ENCODE data around the gene P4HTM. TPM values are rescaled to one million over a fixed set of nuclear protein-coding genes. Genes with fewer than 3 reads are reported as not detected.

P4HTM gene, protein sequence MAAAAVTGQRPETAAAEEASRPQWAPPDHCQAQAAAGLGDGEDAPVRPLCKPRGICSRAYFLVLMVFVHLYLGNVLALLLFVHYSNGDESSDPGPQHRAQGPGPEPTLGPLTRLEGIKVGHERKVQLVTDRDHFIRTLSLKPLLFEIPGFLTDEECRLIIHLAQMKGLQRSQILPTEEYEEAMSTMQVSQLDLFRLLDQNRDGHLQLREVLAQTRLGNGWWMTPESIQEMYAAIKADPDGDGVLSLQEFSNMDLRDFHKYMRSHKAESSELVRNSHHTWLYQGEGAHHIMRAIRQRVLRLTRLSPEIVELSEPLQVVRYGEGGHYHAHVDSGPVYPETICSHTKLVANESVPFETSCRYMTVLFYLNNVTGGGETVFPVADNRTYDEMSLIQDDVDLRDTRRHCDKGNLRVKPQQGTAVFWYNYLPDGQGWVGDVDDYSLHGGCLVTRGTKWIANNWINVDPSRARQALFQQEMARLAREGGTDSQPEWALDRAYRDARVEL
- total RNA-seq, result 32.8 and 35.9 TPM in 2 replicates
- polyA plus RNA-seq (2012), result 26.1 TPM

DNA sequence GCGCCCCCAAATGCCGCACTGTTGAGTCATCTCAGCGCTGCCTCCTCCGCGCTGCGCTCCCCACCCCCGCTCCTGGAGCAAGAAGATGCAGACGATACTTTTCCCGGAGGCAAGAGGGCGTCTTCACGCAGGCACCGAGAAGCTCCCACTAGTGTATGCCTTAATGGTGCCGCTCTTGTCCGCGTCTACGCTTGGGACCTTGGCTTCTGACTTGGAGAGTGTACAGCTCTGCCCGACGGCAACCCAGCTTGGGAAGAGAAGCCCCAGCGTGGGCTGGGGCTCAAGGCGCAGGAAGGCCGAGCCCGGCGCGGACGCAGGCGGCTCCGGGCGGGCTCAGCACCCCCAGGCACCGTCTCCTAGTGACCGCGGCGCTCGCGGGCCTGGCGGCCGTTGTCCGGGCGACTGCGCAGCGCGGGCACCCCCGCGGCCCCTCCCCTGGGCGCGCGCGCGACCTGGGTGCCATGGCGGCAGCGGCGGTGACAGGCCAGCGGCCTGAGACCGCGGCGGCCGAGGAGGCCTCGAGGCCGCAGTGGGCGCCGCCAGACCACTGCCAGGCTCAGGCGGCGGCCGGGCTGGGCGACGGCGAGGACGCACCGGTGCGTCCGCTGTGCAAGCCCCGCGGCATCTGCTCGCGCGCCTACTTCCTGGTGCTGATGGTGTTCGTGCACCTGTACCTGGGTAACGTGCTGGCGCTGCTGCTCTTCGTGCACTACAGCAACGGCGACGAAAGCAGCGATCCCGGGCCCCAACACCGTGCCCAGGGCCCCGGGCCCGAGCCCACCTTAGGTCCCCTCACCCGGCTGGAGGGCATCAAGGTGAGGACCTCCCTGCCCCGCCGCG is at the start of gene P4HTM:
TSS of gene P4HTM (plus strand) at position 446 of the 840 bp plus-strand sequence. CDS start at position 462, 16 bp downstream.
- peak; percentile 92 for DNase-seq (ENCODE audit: low read depth)

DNA sequence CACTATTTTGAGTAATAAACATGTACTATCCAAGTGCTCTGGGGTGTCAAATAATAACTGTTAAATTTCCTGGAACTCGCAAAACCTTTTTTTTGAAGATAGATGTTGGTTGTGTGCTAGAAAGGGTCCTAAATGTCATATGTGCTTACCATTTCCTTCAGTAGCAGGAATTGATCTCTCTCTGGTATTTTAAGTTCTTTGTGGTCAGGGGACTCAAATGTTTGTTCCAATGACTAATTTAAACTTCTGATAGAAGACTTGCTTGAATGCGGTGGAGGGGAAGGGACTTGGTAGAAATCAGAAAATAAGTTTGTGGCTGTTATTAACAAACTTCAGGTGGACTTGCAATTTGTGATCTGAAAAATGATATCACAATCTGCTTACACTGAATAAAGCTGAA is 44.6 kb upstream of the P4HTM start:
- no peak for DNase-seq (ENCODE audit: low read depth)

DNA sequence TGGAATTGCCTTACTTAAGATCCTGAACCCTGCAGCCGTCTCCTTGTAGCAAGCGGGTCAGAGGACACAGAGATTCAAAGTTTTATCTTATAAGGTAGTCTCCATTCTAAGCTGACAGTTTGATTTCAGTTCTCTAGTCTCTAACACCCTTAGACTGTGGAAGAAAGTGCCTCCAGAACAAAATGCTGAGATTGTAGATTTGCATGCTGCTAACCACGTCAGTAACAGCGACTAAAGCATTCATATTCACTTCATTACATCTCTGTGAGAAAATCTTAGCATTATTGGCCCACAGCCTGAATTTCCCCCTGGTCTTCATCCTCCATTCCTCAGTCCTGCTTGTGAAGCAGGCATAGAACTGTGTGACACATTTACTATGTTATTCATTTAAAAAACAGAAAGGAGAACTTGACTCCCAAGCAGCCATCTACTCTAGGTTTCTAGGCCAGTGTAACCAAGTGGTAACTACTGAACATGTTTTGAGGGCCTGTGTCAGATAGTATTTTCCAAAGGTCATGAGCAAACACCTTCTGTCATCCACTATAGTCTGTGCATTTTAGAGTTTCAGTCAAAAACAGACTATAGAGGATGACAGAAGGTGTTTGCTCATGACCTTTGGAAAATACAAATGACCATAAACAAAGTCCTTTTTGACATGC is 44.0 kb upstream of the P4HTM start:
- DNase-seq (ENCODE audit: low read depth), result no peak

DNA sequence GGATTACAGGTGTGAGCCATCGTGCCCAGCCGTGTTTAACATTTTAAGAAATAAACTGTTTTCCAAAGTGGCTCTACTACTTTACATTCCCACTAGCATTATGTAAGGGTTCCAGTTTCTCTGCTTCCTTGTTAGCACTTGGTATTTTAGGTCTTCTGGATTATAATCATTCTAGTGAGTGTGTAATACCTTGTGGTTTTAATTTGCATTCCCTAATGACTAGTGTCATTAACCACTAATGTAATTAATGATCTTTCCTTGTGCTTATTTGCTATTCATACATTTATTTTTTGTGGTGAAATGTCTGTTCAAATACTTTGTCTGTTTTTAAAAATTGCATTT is 40.7 kb upstream of the P4HTM start:
- no peak for DNase-seq (ENCODE audit: low read depth)

DNA sequence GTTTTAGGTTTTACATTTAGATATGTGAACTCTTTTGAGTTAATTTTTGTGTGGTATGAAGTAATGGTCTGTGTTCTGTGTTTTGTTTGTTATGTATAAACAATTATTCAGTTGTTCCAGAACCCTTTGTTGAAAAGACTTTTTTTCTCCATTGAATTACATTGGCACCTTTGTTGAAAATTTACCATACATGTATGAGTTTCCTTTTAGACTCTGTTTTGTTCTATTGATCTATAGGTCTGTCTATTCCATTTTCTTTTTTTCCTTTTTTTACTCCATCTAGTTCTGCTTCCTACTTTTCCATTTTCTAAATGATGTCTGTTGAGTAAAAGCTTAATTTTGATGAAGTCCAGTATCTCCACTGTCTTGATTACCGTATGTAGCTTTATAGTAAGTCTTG is 40.0 kb upstream of the P4HTM start:
- DNase-seq (ENCODE audit: low read depth), result no peak

DNA sequence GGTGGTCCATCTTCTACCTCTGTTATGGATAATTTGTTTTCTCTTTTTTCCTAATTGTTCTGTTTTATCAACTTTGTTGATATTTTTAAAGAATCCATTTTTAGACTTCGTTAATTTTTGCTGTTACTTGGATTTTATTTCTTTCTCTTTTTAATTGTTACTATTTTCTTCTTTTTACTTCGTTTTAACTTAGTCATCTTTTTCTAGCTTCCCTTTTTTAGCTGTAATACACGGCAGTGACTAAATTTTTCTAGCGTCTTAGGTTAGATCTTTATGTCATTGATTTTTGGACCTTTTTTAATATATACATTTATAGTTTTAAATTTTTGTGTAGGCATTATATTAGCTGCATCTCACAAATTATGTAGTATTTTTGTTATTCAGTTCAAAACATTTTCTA is 38.3 kb upstream of the P4HTM start:
- DNase-seq (ENCODE audit: low read depth), result no peak

DNA sequence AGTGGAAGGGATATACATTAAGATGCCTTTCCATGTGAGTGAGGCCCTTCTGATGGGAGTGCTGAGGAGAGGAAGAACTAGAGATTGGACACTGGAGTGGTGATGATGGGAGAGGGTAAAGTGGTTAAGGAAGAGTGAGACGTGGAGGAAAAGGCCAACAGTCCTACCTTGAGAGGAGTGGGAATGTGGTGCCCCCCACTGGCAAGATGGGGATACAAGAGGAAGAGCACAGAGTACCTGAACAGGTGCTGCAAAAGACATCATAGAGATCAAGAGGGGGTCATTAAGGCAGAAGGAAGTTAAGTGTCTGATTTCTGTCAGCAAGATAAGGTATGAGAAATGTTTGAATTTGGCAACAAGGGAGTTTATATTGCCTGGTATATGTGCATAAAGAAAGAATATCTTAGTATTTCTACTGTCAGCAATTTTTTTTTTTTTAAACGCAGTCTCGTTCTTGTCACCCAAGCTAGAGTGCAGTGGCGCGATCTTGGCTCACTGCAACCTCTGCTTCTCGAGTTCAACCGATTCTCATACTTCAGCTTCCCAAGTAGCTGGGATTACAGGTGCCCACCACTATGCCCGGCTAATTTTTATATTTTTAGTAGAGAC is 37.4 kb upstream of the P4HTM start:
- no peak for DNase-seq (ENCODE audit: low read depth)

DNA sequence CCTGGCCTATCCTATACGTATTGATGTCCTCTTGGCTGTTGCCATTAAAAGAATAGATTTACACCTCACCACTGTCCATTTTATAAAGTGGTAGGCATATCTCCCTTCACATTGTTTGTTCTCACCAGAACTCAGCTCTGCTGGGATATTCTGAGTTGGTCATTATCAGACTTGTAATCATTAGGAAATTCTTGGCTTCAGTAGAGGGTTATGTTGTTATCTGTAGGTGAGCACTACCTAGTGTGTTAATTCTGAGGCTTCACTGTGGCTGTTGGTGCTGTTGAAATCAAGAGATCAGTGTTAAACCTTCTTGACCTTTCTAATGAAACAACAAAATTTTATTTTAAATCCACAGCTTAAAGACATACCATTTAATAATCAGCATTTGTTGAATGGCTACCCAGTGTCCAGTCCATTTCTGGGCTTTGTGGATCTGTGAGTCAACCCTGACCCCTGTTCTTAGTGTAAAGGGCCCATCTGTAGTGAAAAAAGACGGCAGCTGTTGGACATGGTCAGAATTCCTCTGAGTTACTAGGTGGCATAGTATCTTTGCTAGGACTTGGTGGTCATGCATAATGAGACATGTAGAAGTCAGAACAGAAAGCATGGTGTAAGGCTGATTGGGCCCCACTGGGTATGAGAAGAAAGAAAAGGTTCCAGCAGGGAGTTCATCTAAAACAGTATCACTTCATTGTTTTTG is 32.9 kb upstream of the P4HTM start:
- DNase-seq (ENCODE audit: low read depth), result peak; percentile 56

DNA sequence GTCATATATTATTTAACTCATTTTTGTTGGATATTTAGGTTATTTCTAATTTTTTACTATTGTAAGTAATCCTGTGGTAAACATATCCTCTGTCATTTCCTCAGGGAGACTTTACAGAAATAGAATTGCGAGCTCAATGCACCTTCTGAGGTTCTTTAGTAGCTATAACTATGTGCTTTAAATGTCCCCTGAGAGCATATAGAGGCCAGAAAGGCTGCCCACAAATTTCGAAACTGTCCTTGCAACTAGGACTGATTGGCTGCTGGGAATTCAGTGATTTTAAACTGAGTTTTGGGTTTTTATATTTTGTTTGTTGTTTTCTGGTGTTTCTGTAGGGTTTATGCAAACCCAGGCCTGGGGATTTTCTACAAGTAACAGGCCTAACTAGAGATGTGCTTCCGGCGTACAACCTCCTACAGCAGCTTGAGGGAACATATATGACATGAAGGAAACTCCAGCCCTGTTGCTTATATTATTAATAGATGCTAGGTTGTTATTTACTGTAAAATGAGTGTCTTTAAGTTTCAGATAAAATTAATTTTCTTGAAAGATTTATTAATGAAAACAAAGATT is 29.1 kb upstream of the P4HTM start:
- DNase-seq (ENCODE audit: low read depth), result no peak

DNA sequence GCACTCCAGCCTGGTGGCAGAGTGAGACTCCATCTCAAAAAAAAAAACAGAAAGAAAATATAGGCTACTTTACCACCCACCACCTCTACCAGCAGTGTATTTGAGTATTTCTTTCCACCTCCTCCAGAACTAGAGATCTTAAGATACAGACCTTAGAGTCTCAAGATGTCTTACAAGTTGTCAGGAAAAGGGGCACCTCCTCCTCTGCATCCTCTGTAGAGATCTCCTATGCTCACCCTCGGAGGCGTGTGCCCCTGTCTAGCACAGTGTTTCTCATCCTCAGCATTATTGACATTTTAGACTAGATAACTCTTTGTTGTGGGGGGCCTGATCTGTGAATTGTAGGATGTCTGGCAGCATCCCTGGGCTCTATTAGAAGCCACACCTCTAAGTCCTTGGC is 27.7 kb upstream of the P4HTM start:
- DNase-seq (ENCODE audit: low read depth), result no peak

DNA sequence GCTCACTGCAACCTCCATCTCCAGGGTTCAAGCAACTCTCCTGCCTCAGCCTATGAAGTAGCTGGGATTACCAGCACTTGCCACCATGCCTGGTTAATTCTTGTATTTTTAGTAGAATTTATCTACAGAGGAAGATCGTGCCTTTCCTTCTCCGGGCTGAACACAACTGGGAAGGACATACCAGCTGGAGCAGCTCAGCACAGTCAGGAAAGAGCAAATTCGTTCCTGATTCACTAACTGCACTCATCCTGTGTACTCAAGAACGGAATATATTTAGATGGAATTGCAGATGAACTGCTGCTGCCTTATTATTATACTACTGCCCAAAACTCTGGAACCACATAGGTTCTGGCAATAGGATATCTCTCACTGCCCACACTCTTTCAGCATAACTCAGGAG is 27.1 kb upstream of the P4HTM start:
- DNase-seq (ENCODE audit: low read depth), result no peak

DNA sequence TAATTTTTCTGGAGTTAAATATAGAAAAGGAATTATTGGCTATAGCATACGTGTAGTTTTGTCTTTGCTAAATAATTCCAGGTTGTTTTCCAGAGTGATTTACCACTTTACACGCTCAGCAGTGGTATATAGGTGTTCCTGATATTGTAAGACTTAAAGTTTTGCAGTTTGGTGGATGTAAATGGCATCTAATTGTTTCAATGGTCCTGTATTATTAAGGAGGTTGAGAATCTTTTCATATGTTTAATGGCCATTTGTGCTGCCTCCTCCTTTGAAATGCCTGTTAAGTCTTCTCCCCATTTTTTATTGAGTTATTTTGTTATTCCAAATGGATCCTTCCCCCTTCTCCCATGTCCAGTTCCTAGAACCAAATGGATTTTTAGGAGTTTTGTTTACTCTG is 26.4 kb upstream of the P4HTM start:
- DNase-seq (ENCODE audit: low read depth), result no peak

DNA sequence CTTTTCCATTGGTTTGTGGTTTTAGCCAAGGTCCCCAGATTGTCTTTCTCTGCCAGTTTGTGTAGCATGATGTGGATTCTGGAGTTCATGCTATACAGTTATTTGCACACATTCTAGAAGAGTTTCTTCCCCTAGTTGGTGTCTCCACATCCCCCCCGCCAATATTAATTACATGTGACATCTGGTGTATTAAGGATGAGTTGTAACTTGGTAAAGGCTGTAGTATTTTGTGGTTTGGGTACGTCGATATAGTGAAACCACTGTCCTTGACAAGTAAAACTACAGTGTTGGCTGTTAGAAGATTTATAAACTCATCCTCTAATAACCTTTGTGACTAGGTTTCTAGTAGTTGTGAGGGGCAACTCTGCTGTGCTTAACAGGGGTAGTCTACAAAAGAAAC is 23.7 kb upstream of the P4HTM start:
- DNase-seq (ENCODE audit: low read depth), result peak; percentile 34

DNA sequence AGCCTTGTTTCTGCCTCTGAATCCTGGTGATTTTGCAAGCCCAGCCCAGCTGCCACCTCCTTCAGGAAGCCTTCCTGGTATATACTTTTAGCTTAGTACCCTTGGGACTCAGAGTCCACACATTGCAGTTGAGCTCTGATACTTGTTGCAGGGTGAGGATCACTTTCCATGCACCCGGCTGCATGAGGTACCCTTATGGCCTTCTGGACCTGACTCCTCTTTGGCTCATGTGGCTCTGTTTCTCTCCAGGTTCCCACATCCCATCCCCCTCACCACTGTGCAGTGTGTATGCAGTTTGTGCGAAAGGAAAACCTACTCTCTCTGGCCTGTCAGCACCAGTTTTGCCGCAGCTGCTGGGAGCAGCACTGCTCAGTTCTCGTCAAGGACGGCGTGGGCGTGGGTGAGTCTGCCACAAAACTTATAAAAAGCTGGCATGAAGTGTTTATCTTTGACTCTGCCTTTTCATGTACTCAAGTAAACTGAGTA is 23.1 kb upstream of the P4HTM start:
- DNase-seq (ENCODE audit: low read depth), result peak; percentile 68

DNA sequence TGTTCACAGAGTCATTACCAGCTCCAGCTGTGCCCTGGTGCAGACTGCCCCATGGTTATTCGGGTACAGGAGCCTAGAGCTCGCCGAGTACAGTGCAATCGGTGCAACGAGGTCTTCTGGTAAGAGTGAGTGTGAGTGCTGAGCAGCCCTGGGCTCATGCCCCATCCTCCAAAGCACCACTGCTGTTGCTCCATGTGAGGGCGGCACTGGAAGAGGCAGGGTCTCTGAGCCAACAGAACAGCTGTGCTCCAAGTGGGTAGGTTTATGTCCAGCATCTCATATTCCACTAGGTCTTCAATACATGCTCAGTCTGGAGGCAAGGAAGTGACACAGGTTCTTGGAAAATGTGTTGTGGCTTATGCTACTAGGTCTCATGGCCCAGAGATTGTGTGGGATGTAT is 19.5 kb upstream of the P4HTM start:
- DNase-seq (ENCODE audit: low read depth), result peak; percentile 46

DNA sequence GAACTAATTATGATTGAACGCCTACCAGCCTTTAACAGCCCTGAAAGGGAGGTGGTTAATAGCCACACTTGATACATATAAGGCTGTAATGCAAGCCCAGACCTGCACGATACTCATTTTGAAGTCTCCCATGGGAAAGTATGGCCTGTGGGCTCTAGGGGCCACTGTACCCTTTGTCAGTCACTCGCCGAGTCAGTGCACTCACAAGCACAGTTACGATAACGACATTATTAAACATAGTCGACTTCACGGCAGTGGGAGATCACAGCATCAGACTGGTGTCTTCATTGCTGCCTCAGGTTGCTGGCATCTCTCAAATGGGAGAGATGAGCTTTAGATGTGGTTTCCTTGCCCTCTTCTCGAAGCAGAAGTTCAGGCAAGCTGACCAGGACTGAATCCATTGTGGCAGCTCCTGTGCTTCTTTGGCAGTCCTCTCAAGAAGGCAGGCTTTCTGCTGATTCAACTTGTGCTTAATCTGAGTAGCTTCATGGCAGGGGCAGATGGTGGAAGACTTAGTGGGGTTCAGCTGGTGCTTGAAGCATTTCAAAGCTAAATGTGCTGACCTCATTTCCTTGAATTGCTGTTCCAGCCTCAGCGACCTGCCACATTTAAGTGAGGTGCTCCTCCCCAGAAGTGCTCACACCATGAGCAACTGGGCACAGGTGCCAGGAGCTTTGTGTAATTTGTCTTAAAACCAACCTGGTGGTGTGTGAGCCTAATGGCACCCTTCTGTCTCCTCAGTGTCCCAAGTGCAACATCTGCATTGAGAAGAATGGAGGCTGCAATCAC is 15.8 kb upstream of the P4HTM start:
- no peak for DNase-seq (ENCODE audit: low read depth)

DNA sequence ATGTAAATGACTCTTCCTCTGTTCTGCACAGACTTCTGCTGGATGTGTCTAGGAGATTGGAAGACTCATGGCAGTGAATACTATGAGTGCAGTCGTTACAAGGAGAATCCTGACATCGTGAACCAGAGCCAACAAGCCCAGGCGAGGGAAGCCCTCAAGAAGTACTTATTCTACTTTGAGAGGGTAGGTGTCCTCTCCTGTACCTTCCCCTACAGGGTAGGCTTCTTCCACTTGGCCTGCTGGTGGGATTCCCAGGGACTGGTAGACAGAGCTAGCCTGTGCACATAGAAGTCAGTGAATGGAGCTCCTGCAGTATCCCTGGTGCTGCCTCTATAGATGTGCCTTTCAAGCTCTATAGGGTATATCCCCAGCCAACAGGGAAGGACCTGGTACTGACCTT is 10.6 kb upstream of the P4HTM start:
- DNase-seq (ENCODE audit: low read depth), result no peak

DNA sequence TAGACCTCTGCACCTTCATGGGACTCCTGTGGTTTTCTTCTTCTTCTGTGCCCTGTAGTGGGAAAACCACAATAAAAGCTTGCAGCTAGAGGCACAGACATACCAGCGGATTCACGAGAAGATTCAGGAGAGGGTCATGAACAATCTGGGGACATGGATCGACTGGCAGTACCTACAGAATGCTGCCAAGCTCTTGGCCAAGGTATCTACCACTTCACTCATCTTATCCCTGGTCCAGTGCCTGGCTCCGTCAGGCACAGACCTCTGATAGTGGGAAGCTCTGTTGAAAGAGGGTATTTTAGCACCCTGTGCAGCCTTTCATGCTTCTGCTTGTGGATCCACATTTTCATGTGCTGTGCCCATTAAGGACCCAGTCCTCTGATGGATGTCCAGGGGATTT is 9.7 kb upstream of the P4HTM start:
- DNase-seq (ENCODE audit: low read depth), result no peak

DNA sequence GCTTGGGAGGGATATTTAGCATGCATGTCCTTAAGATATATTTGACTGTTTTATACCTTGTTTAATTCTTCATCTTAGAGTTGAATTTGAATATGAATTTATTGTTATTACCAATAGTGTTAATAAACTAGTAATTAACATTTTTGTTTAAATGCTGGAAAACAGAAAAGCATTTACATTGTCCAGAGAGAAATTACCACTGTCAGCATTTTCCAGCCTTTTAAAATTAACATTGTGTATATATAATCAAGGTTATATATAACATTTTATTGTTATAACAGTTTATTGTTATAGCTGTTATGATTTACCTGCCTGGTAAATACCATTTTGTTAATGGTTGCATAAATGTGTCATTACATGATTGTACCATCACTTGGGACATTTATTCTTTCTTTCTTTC is 8.0 kb upstream of the P4HTM start:
- DNase-seq (ENCODE audit: low read depth), result no peak

DNA sequence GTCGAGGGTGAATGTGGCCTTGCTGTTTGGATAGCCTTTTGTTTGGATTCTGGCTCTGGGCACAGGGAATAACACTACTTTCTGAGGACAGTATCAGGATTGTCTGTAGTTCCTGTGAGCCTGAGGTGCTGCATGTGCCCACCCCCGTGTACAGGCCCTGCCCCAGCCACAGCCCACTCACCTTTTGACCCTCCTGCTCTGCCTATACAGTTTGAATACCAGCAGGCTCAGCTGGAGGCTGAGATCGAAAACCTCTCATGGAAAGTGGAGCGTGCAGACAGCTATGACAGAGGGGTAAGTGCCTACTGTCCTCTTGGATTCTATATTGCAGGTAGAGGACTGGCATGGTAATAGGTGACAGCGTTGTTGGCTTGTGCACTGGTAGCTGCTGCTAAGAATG is 7.4 kb upstream of the P4HTM start:
- no peak for DNase-seq (ENCODE audit: low read depth)
